CD14-positive monocyte (primary cell): ENCODE results near the gene SUMO3. TPM values are rescaled to one million over a fixed set of nuclear protein-coding genes. Genes with fewer than 3 reads are reported as not detected.

Experiments
- DNase-seq, 3 donors: peaks; one replicate each; pipeline ENCODE4 v3.0.0-alpha.2; 2011 to 2022
- H2AFZ ChIP-seq: 2 replicates; pipeline ENCODE4 v1.6.0; 2012; ENCODE audit warnings: mild to moderate bottlenecking, low read depth, low read length, inconsistent platforms; ENCODE audit not compliant: insufficient read depth, poor library complexity, severe bottlenecking
- H3K27ac ChIP-seq, 2 donors: 1 replicate in 1 of 2; 2 replicates in 1 of 2; pipeline ENCODE4 v1.5.1; 2012 to 2013; ENCODE audit warnings: low read length in 2 of 2, control low read depth in 1 of 2, inconsistent platforms in 1 of 2, low read depth in 1 of 2, mild to moderate bottlenecking in 1 of 2
- H3K27me3 ChIP-seq, 2 donors: one replicate each; pipeline versions ENCODE4 v1.6.0 to v1.6.1; 2011 to 2013; ENCODE audit warnings: low read length in 2 of 2; ENCODE audit not compliant: control insufficient read depth in 2 of 2, insufficient read depth in 2 of 2
- H3K36me3 ChIP-seq, 2 donors: replicated peaks in 1 of 2; 1 replicate in 1 of 2; 2 replicates in 1 of 2; pipeline versions ENCODE4 v1.5.1 to v1.6.1; 2012 to 2013; ENCODE audit warnings: low read length in 2 of 2, control low read depth in 1 of 2, inconsistent platforms in 1 of 2, mild to moderate bottlenecking in 1 of 2; ENCODE audit not compliant: insufficient read depth in 2 of 2, control insufficient read depth in 1 of 2
- H3K4me1 ChIP-seq, 2 donors: 1 replicate in 1 of 2; 2 replicates in 1 of 2; pipeline versions ENCODE4 v1.5.1 to v1.6.1; 2012 to 2013; ENCODE audit warnings: low read length in 2 of 2, control low read depth in 1 of 2, inconsistent platforms in 1 of 2, mild to moderate bottlenecking in 1 of 2, moderate library complexity in 1 of 2; ENCODE audit not compliant: insufficient read depth in 2 of 2, control insufficient read depth in 1 of 2
- H3K4me2 ChIP-seq: replicated peaks from 2 replicates; pipeline ENCODE3; 2012; ENCODE audit warnings: low read length, moderate library complexity, mild to moderate bottlenecking; ENCODE audit not compliant: poor library complexity, severe bottlenecking; ENCODE audit errors: extremely low read depth
- H3K4me3 ChIP-seq, 3 experiments: fragments of 200-600 bp in 1 of 3; sonication (generic) in 1 of 3; replicated peaks in 1 of 3; 1 replicate in 2 of 3; 2 replicates in 1 of 3; pipeline ENCODE4 v1.5.1; 2011 to 2013; ENCODE audit warnings: low read length in 3 of 3, mild to moderate bottlenecking in 3 of 3, control low read depth in 2 of 3, low read depth in 2 of 3, inconsistent platforms in 1 of 3, moderate library complexity in 1 of 3
- H3K79me2 ChIP-seq: 2 replicates; pipeline ENCODE4 v1.6.0; 2012; ENCODE audit warnings: mild to moderate bottlenecking, control low read depth, inconsistent platforms, low read length, moderate library complexity; ENCODE audit not compliant: insufficient read depth
- H3K9ac ChIP-seq: 2 replicates; pipeline ENCODE4 v1.6.0; 2017; ENCODE audit warnings: low read length, mild to moderate bottlenecking; ENCODE audit not compliant: insufficient read depth, poor library complexity, severe bottlenecking
- H3K9me3 ChIP-seq, 2 donors: replicated peaks in 1 of 2; 1 replicate in 1 of 2; 2 replicates in 1 of 2; pipeline versions ENCODE4 v1.5.1 to v1.6.1; 2012 to 2013; ENCODE audit warnings: low read length in 2 of 2, control low read depth in 1 of 2; ENCODE audit not compliant: control insufficient read depth in 1 of 2, insufficient read depth in 1 of 2
- H4K20me1 ChIP-seq: 2 replicates; pipeline ENCODE4 v1.6.0; 2012; ENCODE audit warnings: mild to moderate bottlenecking, low read length, control low read depth, moderate library complexity; ENCODE audit not compliant: insufficient read depth
- H3K27ac Mint-ChIP-seq, 7 donors: one replicate each; pipeline ENCODE4 v1.8.0; 2020; ENCODE audit warnings: mild to moderate bottlenecking in 7 of 7, mixed read lengths in 7 of 7, moderate library complexity in 6 of 7, inconsistent platforms in 2 of 7
- H3K27me3 Mint-ChIP-seq, 3 donors: one replicate each; pipeline ENCODE4 v1.8.0; 2021 to 2022; ENCODE audit warnings: low read depth in 3 of 3, mild to moderate bottlenecking in 3 of 3, mixed read lengths in 3 of 3, moderate library complexity in 3 of 3, inconsistent platforms in 1 of 3
- H3K36me3 Mint-ChIP-seq, 2 donors: one replicate each; pipeline ENCODE4 v1.8.0; 2020; ENCODE audit warnings: mixed read lengths in 2 of 2, inconsistent platforms in 1 of 2, mild to moderate bottlenecking in 1 of 2
- H3K4me1 Mint-ChIP-seq: one replicate; pipeline ENCODE4 v1.8.0; 2020; ENCODE audit warnings: mild to moderate bottlenecking, mixed read lengths
- H3K4me3 Mint-ChIP-seq, 2 donors: one replicate each; pipeline ENCODE4 v1.8.0; 2020; ENCODE audit warnings: mild to moderate bottlenecking in 2 of 2, mixed read lengths in 2 of 2, moderate library complexity in 1 of 2
- H3K9me3 Mint-ChIP-seq, 7 donors: one replicate each; pipeline ENCODE4 v1.8.0; 2020 to 2022; ENCODE audit warnings: mixed read lengths in 7 of 7, mild to moderate bottlenecking in 6 of 7, moderate library complexity in 6 of 7, inconsistent platforms in 2 of 7
- WGBS: methylation state at CpG from one replicate; pipeline ENCODE4 v1.1.5; 2013; ENCODE audit warnings: missing lambda C conversion rate; ENCODE audit not compliant: insufficient coverage; 5-methylcytosine and 5-hydroxymethylcytosine counted together
- intact Hi-C, 2 donors: fragments of 100-400 bp; cut with micrococcal nuclease; formaldehyde crosslinking; loops; one replicate each; pipeline versions ENCODE4 v1.15.0 to v1.15.1; 2023
- polyA plus RNA-seq, 3 donors: library from polyadenylated mRNA; depleted of rRNA in 1 of 3; unstranded in 2 of 3; stranded (reverse) in 1 of 3; fragments of 300-500 nt in 2 of 3; fragments of >200 nt in 1 of 3; fragmentation: Illumina TruSeq in 2 of 3; gene quantifications; 1 replicate in 2 of 3; 2 replicates in 1 of 3; pipeline ENCODE4 v1.2.3, GENCODE V29; 2012 to 2021
- TF ChIP-seq, protein P1 (sequence below): fragments of 200-600 bp; IDR thresholded peaks from one replicate; pipeline ENCODE4 v1.8.0; 2022; ENCODE audit warnings: antibody characterized with exemption, mild to moderate bottlenecking

Gene SUMO3
- polyA plus RNA-seq, 3 donors: 70.9 to 112 (median 109) TPM

- H3K9me3 ChIP-seq: peaks cover 14 to 32% of the 10 kb centered on the region in 2 donors
These were observed 369 bp downstream of the SUMO3 start for GRCh38 chr21:44817506-44817880.

GRCh38 chr21:44816761-44817505, 929 bp downstream of the SUMO3 start:
- Histone ChIP-seq H4K20me1 (peaks cover 56% of the 10 kb centered on the region), H3K36me3 (peaks cover 17 to 25% of the 10 kb centered on the region in 2 donors), H3K4me2 (peak overlapping the region; percentile 89), H3K79me2 (peaks cover 56% of the 10 kb centered on the region), H3K27me3 (no peaks in the 10 kb centered on the region), H3K4me3 (peak overlapping the region; percentile 48 to 79 (median 51)), H3K27ac (no peak overlapping the region), H2AFZ (no peak overlapping the region), H3K4me1 (peaks cover 11 to 25% of the 10 kb centered on the region in 2 donors), H3K9ac (peak overlapping the region; percentile 95), H3K9me3 (peaks cover 9 to 28% of the 10 kb centered on the region in 2 donors)
- TF ChIP-seq, protein P1, sequence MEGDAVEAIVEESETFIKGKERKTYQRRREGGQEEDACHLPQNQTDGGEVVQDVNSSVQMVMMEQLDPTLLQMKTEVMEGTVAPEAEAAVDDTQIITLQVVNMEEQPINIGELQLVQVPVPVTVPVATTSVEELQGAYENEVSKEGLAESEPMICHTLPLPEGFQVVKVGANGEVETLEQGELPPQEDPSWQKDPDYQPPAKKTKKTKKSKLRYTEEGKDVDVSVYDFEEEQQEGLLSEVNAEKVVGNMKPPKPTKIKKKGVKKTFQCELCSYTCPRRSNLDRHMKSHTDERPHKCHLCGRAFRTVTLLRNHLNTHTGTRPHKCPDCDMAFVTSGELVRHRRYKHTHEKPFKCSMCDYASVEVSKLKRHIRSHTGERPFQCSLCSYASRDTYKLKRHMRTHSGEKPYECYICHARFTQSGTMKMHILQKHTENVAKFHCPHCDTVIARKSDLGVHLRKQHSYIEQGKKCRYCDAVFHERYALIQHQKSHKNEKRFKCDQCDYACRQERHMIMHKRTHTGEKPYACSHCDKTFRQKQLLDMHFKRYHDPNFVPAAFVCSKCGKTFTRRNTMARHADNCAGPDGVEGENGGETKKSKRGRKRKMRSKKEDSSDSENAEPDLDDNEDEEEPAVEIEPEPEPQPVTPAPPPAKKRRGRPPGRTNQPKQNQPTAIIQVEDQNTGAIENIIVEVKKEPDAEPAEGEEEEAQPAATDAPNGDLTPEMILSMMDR: no peak
- H3K36me3 Mint-ChIP-seq: peaks cover 15 to 34% of the 10 kb centered on the region in 2 donors
- intact Hi-C loops: loop anchor here (2.0 to 10.0 kb wide), 8 partner anchors 16 to 820 kb away; partner anchors contain the start of genes CFAP410 (in 2 of the 2), LRRC3 (in 1 of the 2), PTTG1IP (in 1 of the 2) and UBE2G2 (in 1 of the 2)
- H3K4me3 Mint-ChIP-seq: peak overlapping the region; percentile 67 to 68
- H3K27me3 Mint-ChIP-seq: peaks cover under 1 to 7% (median 5%) of the 10 kb centered on the region in 3 donors
- 51% methylated on average over 31 of the region's 57 CpGs for WGBS
- H3K4me1 Mint-ChIP-seq: peaks cover 20% of the 10 kb centered on the region
- no peak for DNase-seq
- H3K9me3 Mint-ChIP-seq: peaks cover 8 to 32% (median 27%) of the 10 kb centered on the region in 7 donors
- H3K27ac Mint-ChIP-seq: peak overlapping the region in 2 of 7 donors; percentile 16 to 46

More at GRCh38 chr21:44817506-44817880, 369 bp downstream of the SUMO3 start:
- H2AFZ ChIP-seq: no peak overlapping the region
- peaks cover 11 to 25% of the 10 kb centered on the region in 2 donors for H3K4me1 ChIP-seq
- H3K9ac ChIP-seq: peak overlapping the region; percentile 95
- peaks cover 51% of the 10 kb centered on the region for H3K79me2 ChIP-seq
- Mint-ChIP-seq H3K4me1 (peaks cover 20% of the 10 kb centered on the region), H3K9me3 (peaks cover 13 to 37% (median 33%) of the 10 kb centered on the region in 7 donors), H3K27ac (peak overlapping the region in 1 of 7 donors; percentile 16), H3K4me3 (peak overlapping the region; percentile 67 to 68), H3K36me3 (peaks cover 11 to 29% of the 10 kb centered on the region in 2 donors), H3K27me3 (peaks cover 2 to 7% (median 5%) of the 10 kb centered on the region in 3 donors)
- H3K27ac ChIP-seq: peak overlapping the region in 1 of 2 donors; percentile 91
- intact Hi-C loops: loop anchor here (2.0 to 10.0 kb wide), 8 partner anchors 17 to 820 kb away; partner anchors contain the start of genes CFAP410 (in 2 of the 2), LRRC3 (in 1 of the 2), PTTG1IP (in 1 of the 2) and UBE2G2 (in 1 of the 2)
- H3K36me3 ChIP-seq: peaks cover 15 to 19% of the 10 kb centered on the region in 2 donors
- TF ChIP-seq, protein P1: no peak
- H3K4me3 ChIP-seq: peak overlapping the region; percentile 48 to 79 (median 51)
- 1% methylated on average over 26 of the region's 43 CpGs for WGBS
- DNase-seq: peak; percentile 79 to 90 (median 90)
- peak overlapping the region; percentile 89 for H3K4me2 ChIP-seq
- peaks cover 51% of the 10 kb centered on the region for H4K20me1 ChIP-seq
- H3K27me3 ChIP-seq: no peaks in the 10 kb centered on the region
